C4-2B (cell line): ENCODE results near the gene COL26A1.

Experiments
- ZFX ChIP-seq: fragments of 450-650 bp; IDR thresholded peaks from 2 replicates; pipeline ENCODE4 v1.6.1; 2017
- TF ChIP-seq, protein P1 (sequence below): fragments of 450-650 bp; conservative IDR thresholded peaks from 2 replicates; pipeline ENCODE4 v1.5.1; 2017; ENCODE audit warnings: mild to moderate bottlenecking

DNA sequence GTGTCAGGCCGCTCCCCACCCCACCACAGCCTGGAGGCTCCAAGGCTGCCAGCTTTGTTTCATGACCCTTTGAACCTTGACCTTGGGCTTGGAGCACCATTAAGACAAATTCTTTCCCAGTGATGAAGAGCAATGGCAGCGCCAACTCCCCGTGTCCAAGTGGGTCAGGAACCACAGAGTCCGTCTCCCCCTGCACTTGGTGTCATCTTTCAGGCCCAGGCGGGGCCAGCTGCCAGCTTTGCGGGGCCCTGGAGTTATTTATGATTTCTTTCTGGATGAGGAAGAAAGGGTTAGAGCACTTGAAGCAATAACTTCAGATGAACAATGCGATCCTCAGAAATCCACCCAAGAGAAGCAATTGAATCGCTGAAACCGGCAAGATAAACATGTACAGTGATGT, 155.7 kb downstream of the COL26A1 start:
- TF ChIP-seq, protein P1, sequence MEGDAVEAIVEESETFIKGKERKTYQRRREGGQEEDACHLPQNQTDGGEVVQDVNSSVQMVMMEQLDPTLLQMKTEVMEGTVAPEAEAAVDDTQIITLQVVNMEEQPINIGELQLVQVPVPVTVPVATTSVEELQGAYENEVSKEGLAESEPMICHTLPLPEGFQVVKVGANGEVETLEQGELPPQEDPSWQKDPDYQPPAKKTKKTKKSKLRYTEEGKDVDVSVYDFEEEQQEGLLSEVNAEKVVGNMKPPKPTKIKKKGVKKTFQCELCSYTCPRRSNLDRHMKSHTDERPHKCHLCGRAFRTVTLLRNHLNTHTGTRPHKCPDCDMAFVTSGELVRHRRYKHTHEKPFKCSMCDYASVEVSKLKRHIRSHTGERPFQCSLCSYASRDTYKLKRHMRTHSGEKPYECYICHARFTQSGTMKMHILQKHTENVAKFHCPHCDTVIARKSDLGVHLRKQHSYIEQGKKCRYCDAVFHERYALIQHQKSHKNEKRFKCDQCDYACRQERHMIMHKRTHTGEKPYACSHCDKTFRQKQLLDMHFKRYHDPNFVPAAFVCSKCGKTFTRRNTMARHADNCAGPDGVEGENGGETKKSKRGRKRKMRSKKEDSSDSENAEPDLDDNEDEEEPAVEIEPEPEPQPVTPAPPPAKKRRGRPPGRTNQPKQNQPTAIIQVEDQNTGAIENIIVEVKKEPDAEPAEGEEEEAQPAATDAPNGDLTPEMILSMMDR, result no peak
- no peak for TF ChIP-seq ZFX
